ENCODE measurements around the gene TNFRSF6B.
"Not testable (repeated sequence)": the region's sequence is repeated elsewhere in the genome, so short reads cannot be mapped to it uniquely, and the experiment has no call there.

The TNFRSF6B gene

GRCh38 chr20:63696628-63697356 lies at the start of gene TNFRSF6B:
TSS of gene TNFRSF6B (plus strand) at chr20:63696652. CDS start at chr20:63696768, 116 bp downstream.
- peaks cover 2% of the 10 kb centered on the region; the same call in 1 of the 2 replicates for H3K36me3 ChIP-seq (ENCODE audit: insufficient read depth, low read length)
- H3K9me3 ChIP-seq (ENCODE audit: control insufficient read depth, insufficient read depth, low read length): no peaks in the 10 kb centered on the region
- peak within 1 kb of the TSS; percentile 65 for H3K9ac ChIP-seq (ENCODE audit: low read depth, low read length)
- peaks cover 20% of the 10 kb centered on the region; the same call in 1 of the 2 replicates for H3K4me1 ChIP-seq (ENCODE audit: insufficient read depth, low read length)

GRCh38 chr20:63648190-63648589 lies 48.3 kb upstream of the TNFRSF6B start:
- Histone ChIP-seq H3K9ac (ENCODE audit: low read depth, low read length) (no peak overlapping the region), H3K9me3 (ENCODE audit: control insufficient read depth, insufficient read depth, low read length) (no peaks in the 10 kb centered on the region), H3K4me1 (ENCODE audit: insufficient read depth, low read length) (peaks cover 3% of the 10 kb centered on the region; the same call in 1 of the 2 replicates), H3K36me3 (ENCODE audit: insufficient read depth, low read length) (no peaks in the 10 kb centered on the region)

- H3K9me3 ChIP-seq (ENCODE audit: control insufficient read depth, insufficient read depth, low read length): no peaks in the 10 kb centered on the region
- H3K9ac ChIP-seq (ENCODE audit: low read depth, low read length): no peak overlapping the region
- H3K36me3 ChIP-seq (ENCODE audit: insufficient read depth, low read length): no peaks in the 10 kb centered on the region
- H3K4me1 ChIP-seq (ENCODE audit: insufficient read depth, low read length): peaks cover 3% of the 10 kb centered on the region; the same call in 1 of the 2 replicates
Observed at GRCh38 chr20:63648895-63649589, 47.4 kb upstream of the TNFRSF6B start.

- H3K9ac ChIP-seq (ENCODE audit: low read depth, low read length); H3K4me1 ChIP-seq (ENCODE audit: insufficient read depth, low read length); H3K9me3 ChIP-seq (ENCODE audit: control insufficient read depth, insufficient read depth, low read length); H3K36me3 ChIP-seq (ENCODE audit: insufficient read depth, low read length): not testable (repeated sequence)
Observed at GRCh38 chr20:63650486-63650885, 46.0 kb upstream of the TNFRSF6B start.

GRCh38 chr20:63651942-63652191 lies 44.6 kb upstream of the TNFRSF6B start:
- no peaks in the 10 kb centered on the region for H3K9me3 ChIP-seq (ENCODE audit: control insufficient read depth, insufficient read depth, low read length)
- no peaks in the 10 kb centered on the region for H3K36me3 ChIP-seq (ENCODE audit: insufficient read depth, low read length)
- peaks cover 9% of the 10 kb centered on the region for H3K4me1 ChIP-seq (ENCODE audit: insufficient read depth, low read length)
- H3K9ac ChIP-seq (ENCODE audit: low read depth, low read length): peak overlapping the region; percentile 71; the same call in 1 of the 2 replicates

- no peaks in the 10 kb centered on the region for H3K9me3 ChIP-seq (ENCODE audit: control insufficient read depth, insufficient read depth, low read length)
- H3K4me1 ChIP-seq (ENCODE audit: insufficient read depth, low read length): peaks cover 9% of the 10 kb centered on the region
- no peaks in the 10 kb centered on the region for H3K36me3 ChIP-seq (ENCODE audit: insufficient read depth, low read length)
- H3K9ac ChIP-seq (ENCODE audit: low read depth, low read length): peak overlapping the region; percentile 71
Observed at GRCh38 chr20:63652192-63652980, 44.1 kb upstream of the TNFRSF6B start.

GRCh38 chr20:63653041-63653973 lies 43.1 kb upstream of the TNFRSF6B start, which contains the start of gene STMN3:
TSS of gene STMN3 (minus strand) at chr20:63653424. CDS start at chr20:63653345, 79 bp downstream.
- peak within 1 kb of the TSS; percentile 71 for H3K9ac ChIP-seq (ENCODE audit: low read depth, low read length)
- H3K36me3 ChIP-seq (ENCODE audit: insufficient read depth, low read length): no peaks in the 10 kb centered on the region
- peaks cover 9% of the 10 kb centered on the region for H3K4me1 ChIP-seq (ENCODE audit: insufficient read depth, low read length)
- no peaks in the 10 kb centered on the region for H3K9me3 ChIP-seq (ENCODE audit: control insufficient read depth, insufficient read depth, low read length)

GRCh38 chr20:63653974-63654668 lies 42.3 kb upstream of the TNFRSF6B start:
- H3K9ac ChIP-seq (ENCODE audit: low read depth, low read length): peak overlapping the region; percentile 65

GRCh38 chr20:63655249-63655648 lies 41.2 kb upstream of the TNFRSF6B start:
- Histone ChIP-seq H3K9ac (ENCODE audit: low read depth, low read length) (no peak overlapping the region), H3K4me1 (ENCODE audit: insufficient read depth, low read length) (peaks cover 9% of the 10 kb centered on the region), H3K36me3 (ENCODE audit: insufficient read depth, low read length) (no peaks in the 10 kb centered on the region), H3K9me3 (ENCODE audit: control insufficient read depth, insufficient read depth, low read length) (no peaks in the 10 kb centered on the region)

More at GRCh38 chr20:63653974-63654668, 42.3 kb upstream of the TNFRSF6B start:
- H3K4me1 ChIP-seq (ENCODE audit: insufficient read depth, low read length): peaks cover 9% of the 10 kb centered on the region
- H3K36me3 ChIP-seq (ENCODE audit: insufficient read depth, low read length): no peaks in the 10 kb centered on the region
- H3K9me3 ChIP-seq (ENCODE audit: control insufficient read depth, insufficient read depth, low read length): no peaks in the 10 kb centered on the region

GRCh38 chr20:63656451-63656850 lies 40.0 kb upstream of the TNFRSF6B start:
- Histone ChIP-seq H3K4me1 (ENCODE audit: insufficient read depth, low read length) (peaks cover 9% of the 10 kb centered on the region), H3K9me3 (ENCODE audit: control insufficient read depth, insufficient read depth, low read length) (no peaks in the 10 kb centered on the region), H3K9ac (ENCODE audit: low read depth, low read length) (no peak overlapping the region), H3K36me3 (ENCODE audit: insufficient read depth, low read length) (0 out of 2 replicates have a peak, but pooled peaks cover under 1% of the 10 kb centered on the region)

- 0 out of 2 replicates have a peak, but pooled peaks cover 4% of the 10 kb centered on the region for H3K36me3 ChIP-seq (ENCODE audit: insufficient read depth, low read length)
- peaks cover 7% of the 10 kb centered on the region for H3K4me1 ChIP-seq (ENCODE audit: insufficient read depth, low read length)
- H3K9me3 ChIP-seq (ENCODE audit: control insufficient read depth, insufficient read depth, low read length): no peaks in the 10 kb centered on the region
- peak overlapping the region; percentile 81 for H3K9ac ChIP-seq (ENCODE audit: low read depth, low read length)
Observed at GRCh38 chr20:63657260-63657936, 39.1 kb upstream of the TNFRSF6B start.

GRCh38 chr20:63657937-63658748 lies 38.3 kb upstream of the TNFRSF6B start, which contains the start of gene RTEL1:
TSS of gene RTEL1 (plus strand) at chr20:63658312. CDS start at chr20:63659403, 1,091 bp downstream.
- no peaks in the 10 kb centered on the region for H3K9me3 ChIP-seq (ENCODE audit: control insufficient read depth, insufficient read depth, low read length)
- H3K4me1 ChIP-seq (ENCODE audit: insufficient read depth, low read length): peaks cover 7% of the 10 kb centered on the region
- H3K36me3 ChIP-seq (ENCODE audit: insufficient read depth, low read length): 0 out of 2 replicates have a peak, but pooled peaks cover 4% of the 10 kb centered on the region
- H3K9ac ChIP-seq (ENCODE audit: low read depth, low read length): peak within 1 kb of the TSS; percentile 81
